Neural cell (in vitro differentiated cells): ENCODE data around the gene WDR54. TPM values are rescaled to one million over a fixed set of nuclear protein-coding genes. Genes with fewer than 3 reads are reported as not detected.
"Not testable (repeated sequence)": the region's sequence is repeated elsewhere in the genome, so short reads cannot be mapped to it uniquely, and the experiment has no call there.

ENCODE experiments used
- H2AFZ ChIP-seq: fragments of 200-600, 300-800 bp; sonication (generic), shearing (Covaris generic); 2 replicates; pipeline ENCODE4 v1.6.0; 2014; ENCODE audit warnings: low read depth, mild to moderate bottlenecking, antibody characterized with exemption, low read length, moderate library complexity
- H3F3A ChIP-seq: fragments of 200-600 bp; shearing (Covaris generic); 2 replicates; pipeline ENCODE4 v1.6.1; 2016; ENCODE audit warnings: mild to moderate bottlenecking, moderate library complexity, mixed read lengths, antibody characterized with exemption, low read length; ENCODE audit not compliant: insufficient read depth, poor library complexity, severe bottlenecking
- H3K27ac ChIP-seq: fragments of 200-600, 300-800 bp; sonication (generic), shearing (Covaris generic); 2 replicates; pipeline ENCODE4 v1.5.1; 2014; ENCODE audit warnings: mild to moderate bottlenecking, low read length, moderate library complexity
- H3K27me3 ChIP-seq: fragments of 300-800, 200-600 bp; sonication (generic), shearing (Covaris generic); 2 replicates; pipeline ENCODE4 v1.6.0; 2014; ENCODE audit warnings: mild to moderate bottlenecking, low read depth, low read length, moderate library complexity; ENCODE audit not compliant: insufficient read depth
- H3K36me3 ChIP-seq: fragments of 300-800, 200-600 bp; sonication (generic), shearing (Covaris generic); 2 replicates; pipeline ENCODE4 v1.5.1; 2014; ENCODE audit warnings: mild to moderate bottlenecking, antibody characterized with exemption, low read length, moderate library complexity; ENCODE audit not compliant: insufficient read depth
- H3K4me2 ChIP-seq: fragments of 300-800, 200-600 bp; sonication (generic), shearing (Covaris generic); 2 replicates; pipeline ENCODE4 v1.6.0; 2014; ENCODE audit warnings: mild to moderate bottlenecking, low read length
- H3K4me3 ChIP-seq: fragments of 300-800, 200-600 bp; sonication (generic), shearing (Covaris generic); 2 replicates; pipeline ENCODE4 v1.5.1; 2014; ENCODE audit warnings: mild to moderate bottlenecking, low read length, moderate library complexity
- H3K79me2 ChIP-seq: fragments of 200-600 bp; shearing (Covaris generic); replicated peaks from 2 replicates; pipeline ENCODE4 v1.6.0; 2014; ENCODE audit warnings: mild to moderate bottlenecking, low read length, moderate library complexity; ENCODE audit not compliant: insufficient read depth
- H3K9ac ChIP-seq: fragments of 300-800, 200-600 bp; sonication (generic), shearing (Covaris generic); 2 replicates; pipeline ENCODE4 v1.6.1; 2016; ENCODE audit warnings: mild to moderate bottlenecking, low read length, mixed read lengths
- H3K9me2 ChIP-seq: fragments of 200-600 bp; shearing (Covaris generic); 2 replicates; pipeline ENCODE4 v1.6.1; 2016; ENCODE audit warnings: mild to moderate bottlenecking, low read length, mixed read lengths; ENCODE audit not compliant: insufficient read depth
- H3K9me3 ChIP-seq: fragments of 200-600, 300-800 bp; sonication (generic), shearing (Covaris generic); 2 replicates; pipeline ENCODE4 v1.6.1; 2016; ENCODE audit warnings: mild to moderate bottlenecking, mixed run types, low read length, moderate library complexity, mixed read lengths
- H4K20me1 ChIP-seq: fragments of 200-600 bp; shearing (Covaris generic); 2 replicates; pipeline ENCODE4 v1.6.1; 2016; ENCODE audit warnings: mild to moderate bottlenecking, mixed run types; ENCODE audit not compliant: insufficient read depth
- EP300 ChIP-seq: fragments of 450-650 bp; conservative IDR thresholded peaks from 2 replicates; pipeline ENCODE4 v1.6.1; 2014; ENCODE audit warnings: antibody characterized with exemption, mild to moderate bottlenecking, moderate library complexity; ENCODE audit not compliant: poor library complexity, severe bottlenecking
- EZH2 ChIP-seq: fragments of 200-600, 300-800 bp; shearing (Covaris generic), sonication (generic); IDR thresholded peaks from 2 replicates; pipeline ENCODE4 v1.6.1; 2014; ENCODE audit warnings: antibody characterized with exemption, low read length, borderline replicate concordance, mild to moderate bottlenecking; ENCODE audit not compliant: insufficient read depth, poor library complexity, severe bottlenecking
- MXI1 ChIP-seq: fragments of 450-650 bp; conservative IDR thresholded peaks from 2 replicates; pipeline ENCODE4 v1.6.1; 2014; ENCODE audit warnings: antibody characterized with exemption, mild to moderate bottlenecking; ENCODE audit not compliant: poor library complexity, severe bottlenecking
- POLR2AphosphoS5 ChIP-seq: IDR thresholded peaks from 2 replicates; pipeline ENCODE4 v1.6.1; 2012
- RAD21 ChIP-seq: fragments of 450-650 bp; conservative IDR thresholded peaks from 2 replicates; pipeline ENCODE4 v1.6.1; 2014; ENCODE audit warnings: antibody characterized with exemption, mild to moderate bottlenecking, moderate library complexity
- SMC3 ChIP-seq: fragments of 450-650 bp; conservative IDR thresholded peaks from 2 replicates; pipeline ENCODE4 v1.6.1; 2014; ENCODE audit warnings: antibody characterized with exemption, mild to moderate bottlenecking, moderate library complexity; ENCODE audit not compliant: poor library complexity
- TAF1 ChIP-seq: IDR thresholded peaks from 2 replicates; pipeline ENCODE4 v1.6.1; 2012; ENCODE audit warnings: low read depth
- polyA plus RNA-seq: library from polyadenylated mRNA; depleted of rRNA; stranded (reverse); fragments of >200 nt; gene quantifications from 2 replicates; pipeline ENCODE4 v1.2.3, GENCODE V29; 2014
- TF ChIP-seq, protein P1 (sequence below): IDR thresholded peaks from 2 replicates; pipeline ENCODE4 v1.6.1; 2012; ENCODE audit warnings: borderline replicate concordance
- TF ChIP-seq, protein P2 (sequence below): fragments of 450-650 bp; IDR thresholded peaks from 2 replicates; pipeline ENCODE4 v1.5.1; 2014; ENCODE audit warnings: antibody characterized with exemption, mild to moderate bottlenecking, moderate library complexity; ENCODE audit not compliant: poor library complexity, severe bottlenecking

The WDR54 gene
- polyA plus RNA-seq, 1 donor from 2014 or later = 110 TPM

DNA sequence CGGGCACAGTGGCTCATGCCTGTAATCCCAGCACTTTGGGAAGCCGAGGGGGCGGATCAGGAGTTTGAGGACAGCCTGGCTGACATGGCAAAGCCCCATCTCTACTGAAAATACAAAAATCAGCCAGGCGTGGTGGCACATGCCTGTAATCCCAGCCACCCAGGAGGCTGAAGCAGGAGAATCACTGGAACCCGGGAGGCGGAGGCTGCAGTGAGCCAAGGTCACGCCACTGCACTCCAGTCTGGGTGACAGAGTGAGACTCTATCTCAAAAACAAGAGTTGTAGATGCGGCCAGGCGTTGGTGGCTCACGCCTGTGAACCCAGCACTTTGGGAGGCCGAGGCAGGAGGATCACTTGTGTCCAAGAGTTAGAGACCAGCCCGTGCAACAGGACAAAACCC is 49.2 kb downstream of the WDR54 start:
- H3F3A ChIP-seq, H2AFZ ChIP-seq, H3K9ac ChIP-seq, H3K27ac ChIP-seq, H3K9me3 ChIP-seq, H3K36me3 ChIP-seq, H3K79me2 ChIP-seq, H3K9me2 ChIP-seq, H4K20me1 ChIP-seq, H3K4me3 ChIP-seq, H3K4me2 ChIP-seq, H3K27me3 ChIP-seq: not testable (repeated sequence)

DNA sequence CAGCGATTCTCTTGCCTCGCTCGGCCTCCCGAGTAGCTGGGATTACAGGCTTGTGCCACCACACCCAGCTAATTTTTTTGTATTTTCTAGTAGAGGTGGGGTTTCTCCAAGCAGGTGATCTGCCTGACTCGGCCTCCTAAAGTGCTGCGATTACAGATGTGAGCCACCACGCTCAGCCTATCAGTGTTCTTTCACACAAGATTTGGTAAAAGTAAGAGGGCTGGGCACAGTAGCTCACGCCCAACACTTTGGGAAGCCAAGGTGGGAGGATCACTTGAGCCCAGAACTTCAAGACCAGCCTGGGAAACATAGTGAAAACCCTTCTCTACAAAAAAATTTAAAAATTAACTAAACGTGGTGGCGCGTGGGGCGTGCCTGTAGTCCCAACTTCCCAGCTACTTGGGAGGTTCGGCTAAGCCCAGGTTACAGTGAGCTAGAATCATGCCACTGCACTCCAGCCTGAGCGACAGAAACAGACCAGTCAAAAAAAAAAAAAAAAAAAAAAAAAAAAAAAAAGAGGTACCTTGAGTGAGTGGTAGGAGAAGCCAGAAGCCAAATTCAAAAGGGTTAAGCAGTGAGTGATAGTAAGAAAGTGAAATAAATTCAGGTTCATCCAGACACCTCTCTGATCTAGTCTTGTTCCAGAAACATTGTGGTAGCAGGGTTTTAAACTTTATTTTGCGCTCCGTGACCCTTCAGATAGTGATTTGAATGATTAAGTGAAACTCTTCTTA is 50.0 kb downstream of the WDR54 start:
- Histone ChIP-seq H2AFZ (peak overlapping the region; percentile 99), H4K20me1 (no peaks in the 10 kb centered on the region), H3K9me3 (no peaks in the 10 kb centered on the region), H3K79me2 (no peaks in the 10 kb centered on the region), H3K4me3 (peak overlapping the region; percentile 83), H3K9me2 (no peaks in the 10 kb centered on the region), H3K27ac (peak overlapping the region; percentile 94), H3K9ac (peak overlapping the region; percentile 84), H3K4me2 (peak overlapping the region; percentile 68), H3F3A (peaks cover 3% of the 10 kb centered on the region), H3K36me3 (no peaks in the 10 kb centered on the region), H3K27me3 (no peaks in the 10 kb centered on the region)
- no peak for TF ChIP-seq RAD21
- TF ChIP-seq MXI1 = no peak
- no peak for TF ChIP-seq POLR2AphosphoS5
- TF ChIP-seq TAF1 = no peak
- no peak for TF ChIP-seq EZH2
- TF ChIP-seq, protein P1, sequence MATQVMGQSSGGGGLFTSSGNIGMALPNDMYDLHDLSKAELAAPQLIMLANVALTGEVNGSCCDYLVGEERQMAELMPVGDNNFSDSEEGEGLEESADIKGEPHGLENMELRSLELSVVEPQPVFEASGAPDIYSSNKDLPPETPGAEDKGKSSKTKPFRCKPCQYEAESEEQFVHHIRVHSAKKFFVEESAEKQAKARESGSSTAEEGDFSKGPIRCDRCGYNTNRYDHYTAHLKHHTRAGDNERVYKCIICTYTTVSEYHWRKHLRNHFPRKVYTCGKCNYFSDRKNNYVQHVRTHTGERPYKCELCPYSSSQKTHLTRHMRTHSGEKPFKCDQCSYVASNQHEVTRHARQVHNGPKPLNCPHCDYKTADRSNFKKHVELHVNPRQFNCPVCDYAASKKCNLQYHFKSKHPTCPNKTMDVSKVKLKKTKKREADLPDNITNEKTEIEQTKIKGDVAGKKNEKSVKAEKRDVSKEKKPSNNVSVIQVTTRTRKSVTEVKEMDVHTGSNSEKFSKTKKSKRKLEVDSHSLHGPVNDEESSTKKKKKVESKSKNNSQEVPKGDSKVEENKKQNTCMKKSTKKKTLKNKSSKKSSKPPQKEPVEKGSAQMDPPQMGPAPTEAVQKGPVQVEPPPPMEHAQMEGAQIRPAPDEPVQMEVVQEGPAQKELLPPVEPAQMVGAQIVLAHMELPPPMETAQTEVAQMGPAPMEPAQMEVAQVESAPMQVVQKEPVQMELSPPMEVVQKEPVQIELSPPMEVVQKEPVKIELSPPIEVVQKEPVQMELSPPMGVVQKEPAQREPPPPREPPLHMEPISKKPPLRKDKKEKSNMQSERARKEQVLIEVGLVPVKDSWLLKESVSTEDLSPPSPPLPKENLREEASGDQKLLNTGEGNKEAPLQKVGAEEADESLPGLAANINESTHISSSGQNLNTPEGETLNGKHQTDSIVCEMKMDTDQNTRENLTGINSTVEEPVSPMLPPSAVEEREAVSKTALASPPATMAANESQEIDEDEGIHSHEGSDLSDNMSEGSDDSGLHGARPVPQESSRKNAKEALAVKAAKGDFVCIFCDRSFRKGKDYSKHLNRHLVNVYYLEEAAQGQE = no peak
- TF ChIP-seq, protein P2, sequence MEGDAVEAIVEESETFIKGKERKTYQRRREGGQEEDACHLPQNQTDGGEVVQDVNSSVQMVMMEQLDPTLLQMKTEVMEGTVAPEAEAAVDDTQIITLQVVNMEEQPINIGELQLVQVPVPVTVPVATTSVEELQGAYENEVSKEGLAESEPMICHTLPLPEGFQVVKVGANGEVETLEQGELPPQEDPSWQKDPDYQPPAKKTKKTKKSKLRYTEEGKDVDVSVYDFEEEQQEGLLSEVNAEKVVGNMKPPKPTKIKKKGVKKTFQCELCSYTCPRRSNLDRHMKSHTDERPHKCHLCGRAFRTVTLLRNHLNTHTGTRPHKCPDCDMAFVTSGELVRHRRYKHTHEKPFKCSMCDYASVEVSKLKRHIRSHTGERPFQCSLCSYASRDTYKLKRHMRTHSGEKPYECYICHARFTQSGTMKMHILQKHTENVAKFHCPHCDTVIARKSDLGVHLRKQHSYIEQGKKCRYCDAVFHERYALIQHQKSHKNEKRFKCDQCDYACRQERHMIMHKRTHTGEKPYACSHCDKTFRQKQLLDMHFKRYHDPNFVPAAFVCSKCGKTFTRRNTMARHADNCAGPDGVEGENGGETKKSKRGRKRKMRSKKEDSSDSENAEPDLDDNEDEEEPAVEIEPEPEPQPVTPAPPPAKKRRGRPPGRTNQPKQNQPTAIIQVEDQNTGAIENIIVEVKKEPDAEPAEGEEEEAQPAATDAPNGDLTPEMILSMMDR = no peak
- no peak for TF ChIP-seq EP300
- no peak for TF ChIP-seq SMC3
